ENCODE results near the gene PFDN5.
"Not testable (repeated sequence)": the region's sequence is repeated elsewhere in the genome, so short reads cannot be mapped to it uniquely, and the experiment has no call there.

Gene PFDN5

GRCh38 chr12:53328043-53328435 lies 32.7 kb downstream of the PFDN5 start:
- FAIRE-seq = no peak

DNA sequence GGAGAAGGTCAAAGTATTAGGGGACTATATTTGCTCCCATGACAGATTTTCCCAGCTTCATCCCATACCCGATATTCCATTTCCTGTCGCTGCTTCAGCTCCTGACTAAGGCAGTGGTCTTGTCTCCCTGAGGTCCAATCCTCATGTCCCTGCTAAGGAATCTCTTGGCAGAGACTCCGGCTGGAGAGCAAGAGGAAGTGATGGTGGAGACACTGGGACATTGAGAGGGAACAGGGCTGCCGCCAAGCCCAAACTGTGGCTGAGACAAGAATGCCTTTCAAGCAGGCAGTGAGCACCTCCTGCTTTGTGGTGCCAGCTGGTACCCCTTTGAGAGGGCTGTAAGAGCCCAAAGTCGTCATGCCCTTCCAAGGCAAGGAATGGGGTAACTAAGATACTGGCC lies 35.3 kb downstream of the PFDN5 start:
- no peak for FAIRE-seq

DNA sequence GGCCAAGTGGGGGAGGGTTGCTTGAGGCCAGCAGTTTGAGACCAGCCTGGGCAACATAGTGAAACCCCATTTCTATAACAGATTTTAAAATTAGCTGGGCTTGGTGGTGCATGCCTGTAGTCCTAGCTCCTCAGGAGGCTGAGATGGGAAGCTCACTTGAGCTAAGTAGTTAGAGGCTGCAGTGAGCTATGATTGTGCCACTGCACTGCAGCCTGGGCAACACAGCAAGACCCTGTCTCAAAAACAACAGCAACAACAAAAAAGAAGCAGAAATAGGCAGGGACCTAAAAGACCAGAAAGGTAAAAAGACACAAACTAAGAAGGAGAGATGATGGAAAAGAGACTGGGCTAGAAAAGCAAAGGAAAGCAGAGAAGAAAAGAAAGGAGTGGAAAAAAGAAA lies 37.0 kb downstream of the PFDN5 start:
- not testable (repeated sequence) for FAIRE-seq

DNA sequence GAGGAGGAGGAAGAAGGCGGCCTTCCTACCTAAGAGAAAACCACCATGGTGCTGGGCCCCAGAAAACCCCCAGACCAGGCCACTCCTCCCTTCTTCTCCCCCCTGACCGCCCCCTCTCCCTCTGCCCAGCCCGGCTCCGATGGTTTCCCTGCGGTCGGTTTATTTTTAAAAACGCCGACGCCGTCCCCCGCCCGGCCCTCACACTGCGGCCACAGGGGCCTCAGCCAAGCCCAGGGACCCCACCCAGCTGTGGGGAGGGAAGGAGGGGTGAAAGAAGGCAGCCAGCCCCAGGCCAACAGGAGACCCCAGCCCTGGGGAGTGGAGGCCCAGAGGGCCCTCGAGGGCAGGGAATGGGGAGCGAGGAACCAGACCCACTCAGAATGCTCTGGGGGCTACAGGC lies 37.4 kb downstream of the PFDN5 start:
- no peak for FAIRE-seq

GRCh38 chr12:53333289-53333688 lies 37.9 kb downstream of the PFDN5 start:
- FAIRE-seq = no peak

GRCh38 chr12:53333845-53334244 lies 38.5 kb downstream of the PFDN5 start:
- no peak for FAIRE-seq

GRCh38 chr12:53334822-53335221 lies 39.5 kb downstream of the PFDN5 start:
- no peak for FAIRE-seq

- FAIRE-seq = no peak
These were observed 40.9 kb downstream of the PFDN5 start, which contains the start of gene SP7 for GRCh38 chr12:53336181-53336681. Gene SP7, minus strand, starts transcription at chr12:53336354. Its CDS starts 708 bp downstream, at chr12:53335646.

DNA sequence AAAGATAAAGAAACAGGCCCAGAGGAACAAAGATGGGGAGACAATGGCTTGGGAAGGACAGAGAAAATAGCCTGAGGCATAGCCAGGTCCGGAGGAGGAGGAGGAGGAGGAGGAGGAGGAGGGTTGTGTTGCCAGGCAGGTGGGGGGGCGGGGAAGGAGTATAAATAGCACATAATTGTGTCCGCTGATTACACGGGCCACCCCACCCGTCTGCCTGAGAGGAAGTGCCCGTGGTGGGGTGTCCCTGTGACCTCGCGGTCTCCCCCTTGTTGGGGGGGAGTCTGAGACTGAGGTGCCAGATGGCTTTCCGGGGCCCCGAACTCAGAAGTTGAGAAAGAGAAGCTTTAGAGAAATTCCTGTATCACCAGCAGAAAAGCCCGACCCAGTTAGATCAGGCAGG lies 42.7 kb downstream of the PFDN5 start:
- FAIRE-seq = no peak

DNA sequence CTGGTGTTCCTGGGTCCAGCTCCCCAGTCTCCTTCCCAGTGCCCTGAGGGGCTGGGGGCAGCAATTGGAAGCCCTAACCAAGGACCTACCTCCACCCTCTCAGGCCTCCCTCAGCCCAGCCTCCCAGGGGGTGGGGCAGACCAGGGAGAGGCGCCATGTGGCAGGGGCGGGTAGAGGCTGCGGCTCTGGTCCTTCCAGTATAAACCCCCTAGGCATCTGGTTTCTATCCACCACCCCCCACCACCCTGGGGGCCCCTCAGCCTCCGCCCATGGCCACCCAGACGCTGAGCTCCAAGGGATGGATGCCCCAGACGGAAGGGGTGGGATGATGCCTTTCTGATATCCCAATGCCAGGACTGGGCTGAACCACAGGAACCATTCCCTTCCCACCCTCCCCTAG lies 43.6 kb downstream of the PFDN5 start:
- FAIRE-seq = no peak

GRCh38 chr12:53340398-53340797 lies 45.1 kb downstream of the PFDN5 start:
- no peak for FAIRE-seq

DNA sequence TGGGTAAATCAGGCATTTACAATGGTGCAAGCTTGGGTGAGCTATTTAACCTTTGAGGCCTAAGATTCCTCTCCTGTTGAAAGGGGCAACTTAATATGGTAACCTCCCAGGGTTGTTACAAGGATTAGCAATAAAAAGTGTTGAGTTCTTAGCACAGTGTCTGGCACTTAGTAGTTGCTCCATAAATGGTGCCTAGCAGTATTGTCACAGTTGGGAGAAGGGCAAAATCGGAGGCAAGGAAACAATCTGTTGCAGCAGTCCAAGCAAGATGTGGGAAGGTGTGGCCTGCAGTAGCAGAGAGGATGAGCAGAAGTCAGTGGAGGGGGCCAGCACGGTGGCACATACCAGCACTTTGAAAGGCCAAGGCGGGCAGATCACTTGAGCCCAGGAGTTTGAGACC lies 48.1 kb downstream of the PFDN5 start:
- no peak for FAIRE-seq

GRCh38 chr12:53343969-53344368 lies 48.6 kb downstream of the PFDN5 start:
- no peak for FAIRE-seq

GRCh38 chr12:53344487-53344823 lies 49.1 kb downstream of the PFDN5 start:
- FAIRE-seq = no peak

DNA sequence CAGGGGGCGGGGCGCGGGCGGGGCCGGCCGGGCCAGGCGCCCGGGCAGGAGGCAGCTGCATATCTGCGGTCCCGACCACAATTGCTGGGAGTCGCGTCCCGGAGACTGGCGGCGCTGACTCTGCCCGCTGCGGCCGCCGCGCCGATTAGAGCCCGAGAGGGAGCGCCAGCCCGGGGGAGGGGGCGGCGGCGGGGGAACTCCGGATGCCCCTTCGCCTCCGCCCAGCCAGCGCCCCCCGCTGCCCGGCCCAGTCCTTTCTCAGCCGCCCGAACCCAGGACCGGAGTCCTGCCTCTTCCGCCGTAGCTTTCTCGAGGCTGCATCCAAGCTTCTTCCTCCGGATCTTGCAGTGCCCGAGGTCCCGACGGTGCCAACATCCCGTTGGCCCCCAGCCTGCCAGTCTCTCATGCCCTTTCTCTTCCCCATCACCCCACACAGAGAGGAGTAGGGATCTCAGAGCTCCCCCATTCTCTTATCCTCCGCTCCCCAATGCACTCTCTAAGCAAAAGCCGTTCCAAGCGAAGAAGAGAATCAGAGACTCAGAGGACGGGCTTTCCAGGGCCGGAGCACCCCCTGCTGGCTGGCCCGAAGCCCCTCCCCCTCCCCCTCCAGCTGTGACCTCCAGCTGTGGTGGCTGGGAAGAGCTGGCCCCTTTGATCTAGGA lies 49.6 kb downstream of the PFDN5 start:
- FAIRE-seq = no peak

DNA sequence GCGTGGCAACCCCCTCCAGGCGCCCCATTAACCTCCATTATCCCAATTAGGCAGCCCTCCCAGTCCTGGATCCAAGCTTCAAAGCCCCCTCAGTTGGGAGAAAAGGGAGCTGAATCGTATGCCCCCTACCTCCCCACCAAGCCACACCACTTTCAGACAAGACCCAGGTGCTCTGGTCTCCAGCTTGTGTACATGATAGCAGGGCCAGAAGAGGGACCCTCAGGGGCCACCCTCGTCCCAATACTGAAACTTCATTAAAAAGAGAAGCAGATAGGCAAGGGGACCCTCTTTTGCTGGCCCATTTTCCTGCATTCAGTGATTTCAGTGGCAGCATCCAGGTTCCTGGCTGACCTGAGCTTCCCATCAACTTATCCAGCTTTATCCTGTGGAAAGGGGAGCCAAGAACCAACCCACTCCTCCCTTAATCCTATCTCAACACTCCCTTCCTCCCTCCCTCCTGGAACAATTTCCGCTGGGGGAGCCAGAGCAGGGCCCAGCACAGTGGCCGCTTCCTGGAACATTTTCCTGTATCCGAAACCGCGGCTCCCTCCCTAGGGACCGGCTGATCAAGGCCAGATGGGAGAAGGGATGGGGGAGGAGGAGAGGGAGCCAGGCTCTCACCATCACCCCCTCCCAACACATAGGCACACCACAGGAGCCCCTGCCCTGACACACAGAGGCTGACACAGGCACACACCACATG lies 50.3 kb downstream of the PFDN5 start:
- no peak for FAIRE-seq

GRCh38 chr12:53346491-53346890 lies 51.1 kb downstream of the PFDN5 start:
- no peak for FAIRE-seq

DNA sequence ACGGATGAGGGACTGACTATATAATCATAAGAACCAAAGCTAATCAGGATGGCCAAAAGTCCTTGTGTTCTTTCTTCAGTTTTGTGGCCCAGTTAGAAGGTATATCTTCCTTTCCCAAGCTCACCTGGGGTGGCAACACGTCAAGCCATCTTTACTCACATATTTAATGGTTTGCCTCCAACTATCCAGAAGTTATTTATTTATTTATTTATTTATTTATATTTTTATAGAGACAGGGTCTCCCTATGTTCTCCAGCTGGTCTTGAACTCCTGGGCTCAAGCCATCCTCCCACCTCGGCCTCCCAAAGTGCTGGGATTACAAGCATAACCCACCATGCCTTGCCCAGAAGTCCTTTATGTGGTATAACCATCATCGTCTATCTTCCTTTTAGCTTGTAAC lies 52.6 kb downstream of the PFDN5 start:
- no peak for FAIRE-seq

Measured in colon (tissue), 2 donors.